ENCODE results near the gene COX6A2.
"Not testable (repeated sequence)": the region's sequence is repeated elsewhere in the genome, so short reads cannot be mapped to it uniquely, and the experiment has no call there.

The COX6A2 gene

DNA sequence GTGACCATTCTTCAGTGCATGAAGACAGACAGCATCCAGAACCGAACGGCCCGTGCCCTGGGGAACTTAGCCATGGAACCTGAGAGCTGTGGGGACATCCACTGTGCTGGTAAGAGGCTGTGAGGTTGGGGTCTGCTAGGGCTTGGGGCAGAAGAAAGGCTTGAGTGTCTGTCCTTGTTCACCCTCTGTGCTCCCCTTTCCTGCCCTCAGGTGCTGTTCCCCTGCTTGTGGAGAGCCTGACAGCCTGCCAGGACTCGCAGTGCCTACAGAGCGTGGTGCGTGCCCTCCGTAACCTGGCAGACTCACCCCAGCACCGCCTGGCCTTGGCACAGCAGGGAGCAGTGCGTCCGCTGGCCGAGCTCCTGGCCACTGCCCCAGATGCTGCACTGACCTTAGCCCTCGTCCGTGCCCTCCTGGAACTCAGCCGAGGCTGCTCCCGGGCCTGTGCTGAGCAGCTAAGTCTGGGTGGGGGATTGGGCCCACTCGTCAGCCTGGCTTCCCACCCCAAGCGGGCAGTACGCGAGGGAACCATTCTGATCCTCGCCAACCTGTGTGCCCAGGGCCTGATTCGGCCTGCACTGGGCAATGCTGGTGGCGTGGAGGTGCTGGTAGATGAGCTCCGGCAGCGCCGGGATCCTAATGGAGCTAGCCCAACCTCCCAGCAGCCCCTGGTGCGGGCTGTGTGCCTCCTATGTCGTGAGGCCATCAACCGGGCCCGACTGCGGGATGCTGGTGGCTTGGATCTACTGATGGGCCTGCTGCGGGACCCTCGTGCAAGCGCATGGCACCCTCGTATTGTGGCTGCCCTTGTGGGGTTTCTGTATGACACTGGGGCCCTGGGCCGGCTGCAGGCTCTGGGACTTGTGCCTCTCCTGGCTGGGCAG, 34.0 kb upstream of the COX6A2 start:
- DNase-seq (ENCODE audit: low read depth in 1 of 2, low spot score in 1 of 2) = no peak

DNA sequence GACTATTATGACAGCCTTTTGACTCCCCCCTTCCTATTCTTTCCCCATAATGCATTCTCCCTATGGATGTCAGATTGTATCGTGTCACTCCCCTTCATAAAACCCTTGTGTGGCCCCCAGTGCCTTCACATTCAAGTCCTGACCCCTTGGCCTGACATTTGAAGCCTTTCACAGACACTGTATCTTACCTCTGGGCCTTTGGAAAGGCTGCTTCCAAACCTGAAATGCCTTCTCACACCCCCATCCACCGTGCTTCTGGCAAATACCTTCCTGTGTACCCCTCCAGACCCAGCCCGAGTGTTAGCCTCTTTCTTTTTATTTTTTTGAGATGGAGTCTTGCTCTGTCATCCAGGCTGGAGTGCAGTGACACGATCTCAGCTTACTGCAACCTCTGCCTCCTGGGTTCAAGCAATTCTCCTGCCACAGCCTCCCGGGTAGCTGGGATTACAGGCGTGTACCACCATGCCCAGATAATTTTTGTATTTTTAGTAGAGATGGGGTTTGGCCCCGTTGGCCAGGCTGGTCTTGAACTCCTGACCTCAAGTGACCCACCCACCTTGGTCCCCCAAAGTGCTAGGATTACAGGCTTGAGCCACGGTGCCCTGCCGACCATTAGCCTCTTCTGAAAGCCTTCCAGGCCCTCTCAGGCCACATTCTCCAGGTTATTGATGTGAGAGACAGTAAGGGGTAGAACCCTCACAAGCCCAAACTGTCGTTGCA, 33.2 kb upstream of the COX6A2 start:
- DNase-seq (ENCODE audit: low read depth in 1 of 2, low spot score in 1 of 2) = no peak

DNA sequence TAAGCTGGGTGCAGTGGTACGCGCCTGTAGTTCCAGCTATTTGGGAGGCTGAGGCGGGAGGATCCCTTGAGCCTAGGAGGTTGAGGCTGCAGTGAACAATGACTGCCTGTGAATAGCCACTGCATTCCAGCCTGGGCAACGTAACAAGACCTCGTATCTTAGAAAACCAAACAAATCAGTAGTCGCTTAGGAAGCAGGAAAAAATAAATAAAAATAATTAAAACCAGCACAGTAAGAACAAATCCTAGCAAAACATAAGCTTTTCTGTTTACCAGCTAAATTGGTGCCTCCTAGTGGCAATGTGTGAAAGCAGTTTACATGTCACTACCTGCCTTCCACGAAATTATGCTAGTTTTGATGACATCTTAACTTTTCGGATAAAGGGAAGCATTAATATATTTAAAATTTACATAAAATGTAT, 32.4 kb upstream of the COX6A2 start:
- no peak for DNase-seq (ENCODE audit: low read depth in 1 of 2, low spot score in 1 of 2)

DNA sequence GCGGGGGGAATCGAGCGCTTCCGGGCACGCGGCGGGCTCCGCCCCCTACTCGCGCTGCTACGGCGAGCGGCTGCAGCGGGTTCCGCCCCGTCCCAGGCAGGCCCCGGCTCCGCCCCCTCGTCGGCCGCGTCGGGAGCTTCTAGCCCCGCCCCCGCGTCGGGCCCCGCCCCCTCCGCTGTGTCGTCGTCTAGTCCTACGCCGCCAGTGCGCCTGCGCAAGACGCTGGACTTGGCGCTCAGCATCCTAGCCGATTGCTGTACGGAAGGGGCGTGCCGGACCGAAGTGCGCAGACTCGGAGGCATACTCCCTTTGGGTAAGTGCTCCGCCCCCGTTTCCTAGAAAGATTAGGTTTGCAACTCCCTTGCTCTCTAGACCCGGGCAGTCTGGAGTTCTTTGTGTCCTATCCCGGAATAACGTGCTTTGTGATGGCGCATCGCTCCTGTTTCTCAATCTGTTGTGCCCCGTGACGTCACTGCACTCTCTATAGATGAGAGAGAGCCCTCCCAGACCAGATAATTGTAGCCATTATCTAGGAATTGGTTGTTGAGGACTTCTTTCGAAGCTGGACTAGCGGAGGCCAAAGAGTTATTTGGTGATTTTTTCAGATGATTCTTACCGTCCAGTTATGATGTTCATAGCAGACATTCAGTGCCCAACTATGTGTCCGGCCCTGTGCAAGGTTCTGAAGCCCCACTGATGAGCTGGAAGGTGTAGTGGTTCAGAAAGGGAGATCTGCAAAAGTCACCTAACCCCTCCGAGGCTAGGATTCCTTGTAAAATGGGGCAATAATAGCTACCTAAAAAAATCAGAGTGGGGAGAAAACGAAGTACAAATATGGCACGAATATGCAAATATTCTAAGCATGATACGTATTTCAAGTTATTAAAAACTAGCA, 31.8 kb upstream of the COX6A2 start:
- peak; percentile 100 for DNase-seq (ENCODE audit: low read depth in 1 of 2, low spot score in 1 of 2)

DNA sequence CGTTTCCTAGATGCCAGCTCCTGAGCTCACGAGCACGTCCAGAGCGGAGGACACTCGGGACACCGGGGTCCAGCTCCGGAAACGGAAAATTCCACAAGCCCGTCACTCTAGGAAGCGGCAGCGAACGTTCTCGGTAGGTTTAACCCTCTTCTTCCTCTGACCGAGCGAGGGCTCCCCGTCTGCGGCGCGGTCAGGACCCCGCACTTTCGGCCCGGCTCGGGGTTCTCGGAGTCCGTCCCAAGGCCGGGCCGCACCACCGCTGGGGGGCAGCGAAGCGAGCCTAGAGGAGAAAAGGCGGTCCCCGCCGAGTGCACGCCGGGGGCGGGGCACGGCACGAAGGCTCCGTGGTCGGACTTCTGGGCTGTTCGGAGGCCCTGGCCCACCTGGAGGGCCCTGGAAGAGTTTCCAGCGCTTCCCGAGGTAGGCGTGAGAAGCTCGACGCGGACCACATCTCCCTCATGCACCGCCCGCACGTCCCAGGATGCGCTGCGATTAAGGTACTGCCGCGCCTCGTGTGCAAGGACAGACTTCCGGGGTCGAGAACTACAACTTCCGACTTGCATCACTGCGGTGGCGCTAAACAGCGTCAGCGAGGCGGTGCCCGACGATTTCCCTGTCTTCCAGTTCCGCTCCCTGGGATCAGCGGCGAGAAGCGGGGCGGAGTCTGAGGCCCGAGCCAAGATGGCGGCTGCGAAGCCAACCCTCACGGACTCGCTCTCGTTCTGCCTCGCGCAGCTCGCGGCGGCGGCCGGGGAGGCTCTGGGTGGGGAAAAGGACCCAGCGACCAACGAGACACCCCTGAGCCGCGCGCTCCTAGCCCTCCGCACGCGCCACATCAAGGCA, 30.9 kb upstream of the COX6A2 start, which contains the start of gene ARMC5:
Gene ARMC5, plus strand, starts transcription at position 658 of the 843 bp plus-strand sequence. Its CDS starts 24 bp downstream, at position 682.
- DNase-seq (ENCODE audit: low read depth in 1 of 2, low spot score in 1 of 2) = peak; percentile 91 to 92

DNA sequence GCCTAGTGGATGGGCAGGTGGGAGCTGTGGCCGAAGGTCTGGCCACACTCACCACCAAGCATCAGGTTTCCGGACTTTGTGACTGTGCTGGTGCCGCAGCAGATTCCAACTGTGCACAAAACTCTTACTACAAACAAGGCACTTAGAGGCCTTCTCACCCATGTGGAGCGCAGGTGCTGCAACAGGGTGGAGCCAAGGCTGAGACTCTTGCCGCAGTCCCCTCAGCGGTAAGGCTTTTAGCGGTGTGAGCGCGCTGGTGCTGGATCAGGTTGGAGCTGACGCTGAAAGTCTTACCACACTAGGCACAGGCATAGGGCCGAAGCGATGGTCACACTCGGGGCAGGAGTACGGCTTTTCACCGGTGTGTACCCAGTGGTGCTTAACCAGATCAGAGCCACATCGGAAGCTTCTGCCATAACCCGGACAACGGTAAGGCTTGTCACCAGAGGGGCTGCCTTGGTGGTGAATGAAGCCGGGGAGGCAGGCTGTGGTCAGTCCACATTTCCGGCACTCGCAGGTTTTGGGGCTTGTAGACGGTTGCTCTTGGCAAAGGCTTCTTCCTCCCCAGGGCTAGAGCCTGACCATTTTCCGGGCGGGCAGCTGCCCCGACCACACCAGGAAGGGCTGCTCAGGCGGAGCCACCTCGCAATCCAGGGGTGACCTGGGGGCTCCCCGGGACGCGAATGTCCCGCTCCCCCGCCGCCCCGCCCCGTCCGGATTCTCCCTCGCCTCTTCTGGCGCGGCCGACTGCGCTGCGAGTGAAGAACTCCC, 30.1 kb upstream of the COX6A2 start:
- DNase-seq (ENCODE audit: low read depth in 1 of 2, low spot score in 1 of 2) = peak; percentile 28 to 29

DNA sequence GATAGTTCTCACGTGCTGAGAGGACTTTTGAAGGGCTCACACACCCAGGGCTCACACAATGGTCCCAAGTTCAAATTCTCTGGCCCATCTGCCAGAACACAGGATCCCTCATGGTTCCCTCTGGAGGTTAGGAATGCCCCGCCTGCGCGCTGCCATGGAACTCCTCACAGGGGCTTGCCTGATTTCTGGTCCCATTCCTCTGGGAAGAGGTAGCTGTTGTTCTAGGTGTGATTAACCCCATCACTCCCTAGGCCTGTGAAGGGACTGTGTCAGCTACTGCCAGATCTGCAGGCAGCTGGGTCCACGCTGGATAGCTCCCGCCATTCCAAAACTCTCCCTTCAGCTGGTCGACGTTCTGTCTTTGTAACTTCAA, 28.8 kb upstream of the COX6A2 start:
- DNase-seq (ENCODE audit: low read depth in 1 of 2, low spot score in 1 of 2) = no peak

DNA sequence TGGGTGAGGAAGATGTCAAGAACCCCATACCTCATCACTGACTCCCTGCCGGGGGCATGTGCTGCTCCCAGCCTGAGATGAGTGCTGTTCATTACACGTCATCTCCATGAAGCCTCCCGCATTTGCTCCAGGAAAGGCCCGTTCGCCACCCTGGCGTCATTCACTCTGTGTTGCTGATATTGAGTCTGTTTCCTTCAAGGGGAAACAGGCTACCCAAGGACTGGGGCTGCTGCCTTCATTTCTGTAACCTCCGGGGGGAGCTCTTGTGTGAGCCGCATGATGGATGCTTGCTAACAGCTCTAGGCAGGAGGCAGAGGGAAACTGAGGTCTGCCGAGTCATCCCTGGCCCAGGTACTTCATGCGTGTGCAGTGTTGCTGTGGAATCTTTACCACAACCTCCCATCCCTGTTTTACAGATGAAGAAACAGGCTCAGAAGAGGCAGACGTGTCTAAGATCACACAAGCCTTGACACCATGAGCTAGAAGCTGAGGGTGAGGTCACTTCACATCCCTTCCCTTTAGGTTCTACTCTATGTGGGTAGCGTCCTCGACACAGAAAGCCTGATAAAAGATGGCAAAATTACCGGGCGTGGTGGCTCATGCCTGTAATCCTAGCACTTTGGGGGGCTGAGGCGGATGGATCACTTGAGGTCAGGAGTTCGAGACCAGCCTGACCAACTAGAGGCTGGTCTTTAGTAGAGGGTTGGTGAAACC, 27.6 kb upstream of the COX6A2 start:
- DNase-seq (ENCODE audit: low read depth in 1 of 2, low spot score in 1 of 2) = no peak

DNA sequence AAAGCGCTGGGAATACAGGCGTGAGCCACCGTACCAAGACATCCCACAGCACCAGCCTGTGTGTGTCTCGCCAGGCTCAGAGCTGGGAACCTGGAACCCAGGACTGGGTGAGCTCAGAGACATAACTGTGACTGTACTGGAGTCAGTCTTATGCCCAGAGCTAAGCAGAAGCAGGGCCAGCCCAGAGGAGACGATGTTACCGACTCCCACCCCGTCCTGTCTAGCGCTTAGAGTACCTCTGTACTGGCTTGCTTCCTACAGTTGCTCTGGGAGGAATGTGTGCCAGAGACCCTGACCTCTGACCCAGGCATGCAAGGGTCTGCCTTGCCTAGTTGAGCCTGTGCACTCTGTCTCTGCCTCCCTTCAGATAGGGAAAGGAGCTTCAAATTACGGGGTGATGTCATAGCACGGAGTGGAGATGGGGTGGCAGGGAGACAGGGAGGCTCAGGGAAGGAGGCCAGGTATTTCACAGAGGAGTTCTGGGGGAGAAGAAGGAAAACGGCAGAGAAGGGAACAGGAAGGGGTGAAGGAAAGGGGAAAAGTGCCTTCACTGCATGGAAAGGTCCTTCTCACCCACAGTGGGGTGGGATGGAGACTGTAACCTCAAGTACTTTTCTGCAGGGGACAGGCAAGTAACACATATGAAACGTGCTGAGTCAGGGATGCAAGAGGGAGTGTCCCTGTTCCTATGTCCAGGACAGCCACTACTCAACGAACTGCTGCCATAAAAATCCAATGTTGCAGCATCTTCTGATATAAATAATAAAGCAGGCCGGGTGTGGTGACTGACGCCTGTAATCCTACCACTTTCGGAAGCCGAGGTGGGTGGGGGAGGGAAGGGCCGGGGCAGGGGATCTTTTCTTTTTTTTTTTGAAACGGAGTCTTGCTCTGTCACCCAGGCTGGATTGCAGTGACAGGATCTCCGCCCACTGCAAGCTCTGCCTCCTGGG, 25.4 kb upstream of the COX6A2 start:
- DNase-seq (ENCODE audit: low read depth in 1 of 2, low spot score in 1 of 2) = no peak

DNA sequence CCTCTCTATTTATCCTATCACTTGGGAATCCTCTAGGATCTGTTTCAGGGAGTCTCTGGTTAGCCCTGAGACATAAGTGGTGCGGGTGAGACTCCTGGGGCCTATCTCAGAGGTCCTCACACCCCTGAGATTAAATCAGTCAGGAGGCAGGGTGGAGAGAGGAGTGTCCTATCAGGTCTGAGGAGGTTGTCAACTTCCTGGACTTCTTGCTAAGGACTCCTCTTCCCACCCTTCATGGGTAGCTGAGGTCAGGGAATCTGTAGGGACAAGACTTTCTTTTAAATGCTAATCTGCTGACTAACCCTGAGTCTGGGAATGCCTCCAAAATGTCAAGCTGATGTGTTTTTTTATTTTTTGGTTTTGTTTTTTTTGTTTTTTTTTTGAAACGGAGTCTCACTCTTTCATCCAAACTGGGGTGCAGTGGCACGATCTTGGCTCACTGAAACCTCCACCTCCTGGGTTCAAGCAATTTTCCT, 24.5 kb upstream of the COX6A2 start:
- no peak for DNase-seq (ENCODE audit: low read depth in 1 of 2, low spot score in 1 of 2)

DNA sequence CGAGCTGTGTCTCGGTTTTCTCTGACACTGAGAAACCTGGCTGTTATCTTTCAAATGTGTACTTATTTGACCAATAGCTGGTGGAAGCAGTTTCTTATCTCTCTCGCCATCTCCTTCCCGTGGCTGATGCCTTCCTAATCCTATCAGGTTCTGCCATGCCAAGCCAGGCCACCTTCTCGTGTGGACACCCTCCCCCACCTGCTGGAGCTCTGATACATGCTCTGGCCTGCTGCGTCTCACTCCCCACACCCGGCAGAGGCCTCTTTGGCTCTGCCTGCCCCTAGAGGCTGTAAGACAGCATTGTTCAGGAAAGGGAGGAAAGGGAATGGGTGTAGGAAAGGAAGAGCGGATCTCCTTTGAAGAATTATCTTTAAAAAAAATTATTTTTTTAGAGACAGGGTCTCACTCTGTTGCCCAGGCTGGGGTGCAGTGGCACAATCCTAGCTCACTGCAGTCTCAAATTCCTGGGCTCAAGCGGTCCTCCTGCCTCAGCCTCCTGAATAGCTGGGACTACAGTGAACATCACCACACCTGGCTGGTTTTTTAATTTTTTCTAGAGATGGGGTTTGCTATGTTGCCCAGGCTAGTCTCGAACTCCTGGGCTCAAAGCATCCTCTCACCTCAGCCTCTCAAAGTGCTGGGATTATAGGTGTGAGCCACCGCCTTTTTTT, 23.7 kb upstream of the COX6A2 start:
- DNase-seq (ENCODE audit: low read depth in 1 of 2, low spot score in 1 of 2) = no peak

DNA sequence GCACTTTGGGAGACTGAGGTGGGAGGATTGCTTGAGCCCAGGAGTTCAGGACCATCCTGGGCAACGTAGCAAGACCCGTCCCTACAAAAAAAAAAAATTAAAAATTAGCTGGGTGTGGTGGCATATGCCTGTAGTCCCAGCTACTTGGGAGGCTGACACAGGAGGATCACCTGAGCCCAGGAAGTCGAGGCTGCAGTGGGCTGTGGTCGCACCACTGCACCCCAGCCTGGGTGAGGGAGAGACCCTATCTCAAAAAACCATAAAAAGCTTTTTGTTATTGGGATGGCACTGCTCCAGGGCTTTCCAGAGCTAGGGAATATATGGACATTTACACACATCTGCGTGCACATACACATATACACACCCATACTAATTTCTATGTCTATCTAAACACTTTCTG, 23.0 kb upstream of the COX6A2 start:
- no peak for DNase-seq (ENCODE audit: low read depth in 1 of 2, low spot score in 1 of 2)

DNA sequence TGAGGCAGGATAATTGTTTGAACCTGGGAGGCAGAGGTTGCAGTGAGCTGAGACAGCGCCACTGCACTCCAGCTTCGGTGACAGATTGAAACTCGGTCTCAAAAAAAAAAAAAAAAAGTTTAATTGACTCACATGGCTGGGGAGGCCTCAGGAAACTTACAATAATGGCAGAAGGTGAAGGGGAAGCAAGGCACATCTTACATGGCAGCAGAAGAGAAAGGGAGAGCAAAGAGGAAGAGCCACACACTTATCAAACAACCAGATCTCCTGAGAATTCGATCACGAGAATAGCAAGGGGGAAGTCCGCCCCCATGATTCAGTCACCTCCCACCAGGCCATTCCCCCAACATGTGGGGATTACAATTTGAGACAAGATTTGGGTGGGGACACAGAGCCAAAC, 17.8 kb upstream of the COX6A2 start:
- DNase-seq (ENCODE audit: low read depth in 1 of 2, low spot score in 1 of 2) = not testable (repeated sequence)

DNA sequence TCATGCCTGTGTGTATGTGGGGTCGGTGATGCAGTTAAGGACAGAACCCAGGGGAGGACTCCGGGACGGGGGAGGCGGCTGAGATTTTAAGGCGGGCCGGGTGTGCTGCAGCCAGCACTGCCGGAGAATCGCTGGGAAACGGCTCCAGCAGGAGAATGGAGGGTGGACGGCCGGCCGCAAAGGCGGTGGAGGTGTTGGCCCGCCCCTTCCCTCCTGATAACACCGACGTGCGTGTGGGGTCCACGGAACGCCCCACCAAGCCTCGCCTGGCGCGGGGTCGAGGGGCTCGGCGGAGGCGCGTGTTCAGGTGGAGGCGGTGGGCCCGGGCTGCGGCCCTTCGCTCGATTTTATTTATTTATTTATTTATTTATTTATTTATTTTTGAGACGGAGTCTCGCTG, 13.8 kb upstream of the COX6A2 start:
- no peak for DNase-seq (ENCODE audit: low read depth in 1 of 2, low spot score in 1 of 2)

DNA sequence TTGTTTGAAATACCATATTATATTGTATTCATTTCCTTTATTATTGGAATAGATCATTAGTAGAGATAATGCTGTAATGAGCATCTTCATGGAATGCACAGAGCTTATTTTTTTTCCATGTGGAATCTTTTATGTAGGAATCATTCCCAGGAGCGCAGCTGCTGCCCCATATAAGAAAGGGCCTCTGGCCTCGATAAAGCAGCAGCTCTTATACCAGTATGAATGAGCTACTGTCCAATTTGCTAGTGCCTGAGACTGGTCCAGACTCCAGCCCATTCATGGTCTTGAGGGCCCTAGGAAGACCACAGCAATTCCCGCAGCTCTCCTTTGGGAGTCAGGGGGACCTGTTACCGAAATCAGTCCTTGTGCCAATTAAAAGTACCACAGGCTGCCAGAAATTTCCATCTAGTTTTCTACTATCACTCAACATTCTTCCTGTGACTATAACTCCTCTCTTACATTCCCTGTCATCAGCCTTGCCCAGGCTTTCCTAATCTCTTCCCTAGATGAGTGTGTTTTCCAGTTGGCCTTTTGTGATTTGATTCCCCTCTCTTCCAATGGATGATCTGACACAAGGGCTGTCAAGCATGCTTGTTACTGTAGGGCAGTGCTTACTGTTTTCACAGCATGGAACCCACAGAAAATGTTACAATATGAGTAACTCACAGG, 12.5 kb upstream of the COX6A2 start:
- DNase-seq (ENCODE audit: low read depth in 1 of 2, low spot score in 1 of 2) = no peak

DNA sequence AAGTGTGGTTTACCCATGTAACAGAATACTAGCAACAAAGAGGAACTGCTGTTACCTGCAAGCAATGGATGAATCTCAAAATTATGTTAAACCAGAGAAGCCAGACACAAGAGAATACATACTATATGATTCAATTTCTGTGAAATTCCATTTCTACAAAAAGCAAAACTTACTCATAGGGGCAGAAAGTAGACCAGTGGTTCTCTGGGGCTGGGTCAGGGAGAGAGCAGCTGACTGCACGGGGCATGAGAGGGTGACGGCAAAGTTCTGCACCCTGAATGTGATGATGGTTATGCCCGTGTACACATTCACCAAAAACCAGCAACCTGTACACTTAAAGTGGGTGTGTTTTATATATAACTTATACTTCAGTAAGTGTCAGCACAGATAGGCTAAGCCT, 11.4 kb upstream of the COX6A2 start:
- no peak for DNase-seq (ENCODE audit: low read depth in 1 of 2, low spot score in 1 of 2)

DNA sequence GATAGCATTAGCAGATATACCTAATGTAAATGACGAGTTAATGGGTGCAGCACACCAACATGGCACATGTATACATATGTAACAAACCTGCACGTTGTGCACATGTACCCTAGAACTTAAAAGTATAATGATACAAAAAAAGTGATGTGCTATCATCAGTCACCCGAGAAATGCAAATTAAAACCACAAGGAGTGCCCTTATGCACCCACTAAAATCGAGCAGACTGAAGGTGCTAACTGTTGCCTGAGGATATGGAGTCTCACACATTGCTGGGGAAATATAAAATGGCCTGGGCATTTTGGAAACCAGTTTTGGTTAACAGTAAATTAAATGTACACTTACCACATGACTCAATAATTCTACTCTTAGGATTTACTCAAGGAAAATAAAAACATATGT, 10.9 kb upstream of the COX6A2 start:
- DNase-seq (ENCODE audit: low read depth in 1 of 2, low spot score in 1 of 2) = not testable (repeated sequence)
